HL-60 (cell line): ENCODE data around the gene MAP3K2.

ENCODE experiments used
- DNase-seq, 2 experiments: peaks; one replicate each; pipeline ENCODE4 v3.0.0-alpha.2; 2010 to 2020; ENCODE audit warnings: low read depth in 1 of 2, low spot score in 1 of 2
- H3K27ac ChIP-seq: fragments of 250-450 bp; sonication (Bioruptor Pico); replicated peaks from 2 replicates; pipeline ENCODE4 v1.5.1; 2020; ENCODE audit warnings: mild to moderate bottlenecking, moderate library complexity
- H3K27me3 ChIP-seq: fragments of 250-450 bp; sonication (Bioruptor Pico); 2 replicates; pipeline ENCODE4 v1.5.1; 2021; ENCODE audit warnings: mild to moderate bottlenecking, moderate library complexity; ENCODE audit not compliant: insufficient read depth, poor library complexity, severe bottlenecking
- H3K4me3 ChIP-seq: replicated peaks from 2 replicates; pipeline ENCODE4 v1.5.1; 2011; ENCODE audit warnings: mild to moderate bottlenecking, control low read depth, low read length; ENCODE audit not compliant: insufficient read depth
- CTCF ChIP-seq: IDR thresholded peaks from one replicate; pipeline ENCODE4 v1.5.1; 2011; ENCODE audit warnings: low read length, control low read depth, inconsistent platforms; ENCODE audit not compliant: insufficient read depth
- GABPA ChIP-seq: IDR thresholded peaks from 2 replicates; pipeline ENCODE4 v1.6.1; 2012; ENCODE audit warnings: low read depth
- POLR2AphosphoS5 ChIP-seq: IDR thresholded peaks from 2 replicates; pipeline ENCODE4 v1.6.1; 2012; ENCODE audit warnings: low read depth
- REST ChIP-seq: IDR thresholded peaks from 2 replicates; pipeline ENCODE4 v1.6.1; 2012; ENCODE audit warnings: low read depth; ENCODE audit not compliant: insufficient replicate concordance
- SPI1 ChIP-seq: IDR thresholded peaks from 2 replicates; pipeline ENCODE4 v1.6.1; 2012; ENCODE audit warnings: low read depth, mild to moderate bottlenecking, borderline replicate concordance

Gene MAP3K2

GRCh38 chr2:127347015-127347414 is 40.8 kb downstream of the MAP3K2 start:
- Histone ChIP-seq H3K27ac (no peak overlapping the region), H3K4me3 (no peak overlapping the region), H3K27me3 (no peaks in the 10 kb centered on the region)
- no peak for DNase-seq
- TF ChIP-seq CTCF (no peak), GABPA (no peak), POLR2AphosphoS5 (no peak), SPI1 (no peak), REST (no peak)

GRCh38 chr2:127343277-127343676 is 44.5 kb downstream of the MAP3K2 start:
- no peak overlapping the region for H3K4me3 ChIP-seq
- DNase-seq, result no peak
- no peak overlapping the region for H3K27ac ChIP-seq

GRCh38 chr2:127342101-127342500 is 45.7 kb downstream of the MAP3K2 start:
- Histone ChIP-seq H3K27ac (no peak overlapping the region), H3K27me3 (no peaks in the 10 kb centered on the region), H3K4me3 (no peak overlapping the region)
- TF ChIP-seq SPI1 (peak; percentile 75; the same call in 1 of the 2 replicates), GABPA (no peak)
- no peak for DNase-seq

More at GRCh38 chr2:127343277-127343676, 44.5 kb downstream of the MAP3K2 start:
- TF ChIP-seq REST, result no peak
- TF ChIP-seq CTCF, result no peak
- no peak for TF ChIP-seq GABPA
- TF ChIP-seq POLR2AphosphoS5, result no peak
- no peak for TF ChIP-seq SPI1
- no peaks in the 10 kb centered on the region for H3K27me3 ChIP-seq

GRCh38 chr2:127332335-127332734 is 55.4 kb downstream of the MAP3K2 start:
- Histone ChIP-seq H3K27me3 (no peaks in the 10 kb centered on the region), H3K4me3 (no peak overlapping the region), H3K27ac (no peak overlapping the region)
- DNase-seq, result no peak
- TF ChIP-seq SPI1 (no peak), CTCF (no peak), GABPA (no peak), POLR2AphosphoS5 (no peak), REST (no peak)
